ENCODE data around the gene AP4E1. TPM values are rescaled to one million over a fixed set of nuclear protein-coding genes. Genes with fewer than 3 reads are reported as not detected.
"Not testable (repeated sequence)": the region's sequence is repeated elsewhere in the genome, so short reads cannot be mapped to it uniquely, and the experiment has no call there.

Gene AP4E1
- polyA plus RNA-seq, 1 donor from 2014 or later = 2.5 TPM

DNA sequence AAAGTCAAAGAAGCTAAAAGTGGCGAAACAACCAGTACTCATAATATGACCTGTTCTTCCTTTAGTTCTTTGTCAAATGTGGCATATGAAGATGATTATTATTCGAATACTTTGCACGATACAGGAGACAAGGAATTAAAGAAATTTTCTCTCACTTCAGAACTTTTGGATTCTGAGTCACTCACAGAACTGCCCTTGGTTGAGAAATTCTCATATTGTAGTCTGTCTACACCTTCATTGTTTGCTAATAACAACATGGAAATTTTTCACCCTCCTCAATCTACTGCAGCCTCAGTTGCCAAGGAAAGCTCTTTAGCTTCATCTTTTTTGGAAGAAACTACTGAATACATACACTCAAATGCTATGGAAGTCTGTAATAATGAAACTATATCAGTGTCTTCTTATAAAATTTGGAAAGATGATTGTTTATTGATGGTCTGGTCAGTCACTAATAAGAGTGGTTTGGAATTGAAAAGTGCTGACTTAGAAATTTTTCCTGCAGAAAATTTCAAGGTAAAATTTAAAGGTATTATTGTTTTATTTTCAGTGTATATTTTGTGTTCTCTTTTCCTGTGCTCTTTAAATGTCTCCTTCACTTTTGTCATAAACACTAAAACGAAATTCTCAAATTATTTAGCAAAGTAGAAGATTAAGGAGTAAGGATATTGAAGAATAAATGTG is 89.0 kb downstream of the AP4E1 start:
- peaks cover 24% of the 10 kb centered on the region for H3K36me3 Mint-ChIP-seq
- H3K4me3 Mint-ChIP-seq = no peak overlapping the region
- no peaks in the 10 kb centered on the region for H3K27me3 Mint-ChIP-seq
- H3K27ac Mint-ChIP-seq = no peak overlapping the region
- peaks cover 0 to 4% (median 0%) of the 10 kb centered on the region in 3 donors for H3K9me3 Mint-ChIP-seq
- H3K4me1 Mint-ChIP-seq = peaks cover 0 to 3% (median 0%) of the 10 kb centered on the region in 3 donors

- Mint-ChIP-seq H3K27me3 (no peaks in the 10 kb centered on the region), H3K4me3 (no peak overlapping the region), H3K36me3 (peaks cover 21% of the 10 kb centered on the region), H3K27ac (no peak overlapping the region), H3K4me1 (peaks cover 0 to 2% (median 0%) of the 10 kb centered on the region in 3 donors), H3K9me3 (peaks cover 2 to 8% (median 5%) of the 10 kb centered on the region in 3 donors)
Measured at GRCh38 chr15:51004103-51004551, 95.6 kb downstream of the AP4E1 start.

DNA sequence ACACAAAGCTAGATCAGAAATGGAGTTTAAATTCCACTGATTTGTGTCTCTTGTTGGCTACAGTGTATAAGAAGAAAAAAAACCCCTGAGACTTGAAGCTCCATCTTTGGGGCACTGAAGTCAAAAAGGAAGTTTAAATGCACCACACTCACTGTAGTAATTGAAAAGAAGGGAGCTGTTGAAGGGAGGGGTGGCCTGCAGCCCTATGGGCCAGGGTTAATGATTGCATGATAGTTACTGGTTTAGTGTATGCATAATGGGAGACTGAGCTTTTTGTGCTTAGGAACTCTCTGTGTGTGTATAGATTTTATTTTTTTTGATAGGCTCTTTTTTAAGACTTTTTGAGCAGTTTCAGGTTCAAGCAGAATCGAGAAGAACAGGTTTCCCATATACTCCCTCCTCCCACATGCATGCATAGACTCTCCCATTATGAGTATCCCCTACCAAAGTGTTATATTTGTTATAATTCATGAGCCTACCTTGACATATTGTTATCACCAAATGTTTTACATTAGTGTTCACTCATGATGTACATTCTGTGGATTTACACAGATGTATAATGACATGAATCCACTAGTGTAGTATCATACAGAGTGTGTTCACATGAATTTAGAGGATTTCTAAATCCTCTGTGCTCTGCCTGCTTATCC is 98.0 kb downstream of the AP4E1 start:
- H3K27me3 Mint-ChIP-seq = no peaks in the 10 kb centered on the region
- no peak overlapping the region for H3K4me3 Mint-ChIP-seq
- peaks cover 0 to 2% (median 0%) of the 10 kb centered on the region in 3 donors for H3K4me1 Mint-ChIP-seq
- peaks cover 2 to 6% (median 5%) of the 10 kb centered on the region in 3 donors for H3K9me3 Mint-ChIP-seq
- H3K27ac Mint-ChIP-seq = no peak overlapping the region
- H3K36me3 Mint-ChIP-seq = peaks cover 14% of the 10 kb centered on the region

DNA sequence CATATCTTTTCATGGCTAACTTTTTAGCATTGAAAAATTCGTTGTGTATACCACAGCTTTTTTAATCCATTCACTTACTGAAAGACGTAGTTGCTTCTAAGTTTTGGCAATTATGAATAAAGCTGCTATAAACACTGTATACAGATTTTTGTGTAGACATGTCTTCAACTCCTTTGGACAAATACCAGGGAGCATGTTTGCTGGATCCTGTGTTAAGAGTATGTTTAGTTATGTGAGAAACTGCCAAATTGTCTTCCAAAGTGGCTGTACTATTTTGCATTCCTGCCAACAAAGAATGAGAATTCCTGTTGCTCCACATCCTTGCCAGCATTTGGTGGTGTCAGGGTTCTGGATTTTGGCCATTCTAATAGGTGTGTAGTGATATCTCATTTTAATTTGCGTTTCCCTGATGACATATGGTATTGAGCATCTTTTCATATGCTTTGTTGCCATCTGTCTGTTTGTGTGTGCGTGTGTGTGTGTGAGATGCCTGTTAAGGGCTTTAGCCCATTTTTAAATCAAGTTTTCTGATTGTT is 98.7 kb downstream of the AP4E1 start:
- Mint-ChIP-seq H3K4me3 (no peak overlapping the region), H3K27me3 (no peaks in the 10 kb centered on the region), H3K27ac (no peak overlapping the region), H3K36me3 (peaks cover 14% of the 10 kb centered on the region), H3K9me3 (peaks cover 2 to 5% (median 4%) of the 10 kb centered on the region in 3 donors), H3K4me1 (peaks cover 0 to 2% (median 0%) of the 10 kb centered on the region in 3 donors)

- Mint-ChIP-seq H3K36me3 (peaks cover 15% of the 10 kb centered on the region), H3K4me1 (no peaks in the 10 kb centered on the region), H3K9me3 (peaks cover 5 to 10% (median 7%) of the 10 kb centered on the region in 3 donors), H3K27ac (no peak overlapping the region), H3K4me3 (no peak overlapping the region), H3K27me3 (no peaks in the 10 kb centered on the region)
Measured at GRCh38 chr15:51011212-51011611, 102.7 kb downstream of the AP4E1 start.

GRCh38 chr15:51016615-51017014 is 108.1 kb downstream of the AP4E1 start:
- no peak overlapping the region for H3K4me3 Mint-ChIP-seq
- no peak overlapping the region for H3K27ac Mint-ChIP-seq
- no peaks in the 10 kb centered on the region for H3K27me3 Mint-ChIP-seq
- peaks cover 4 to 6% (median 5%) of the 10 kb centered on the region in 3 donors for H3K9me3 Mint-ChIP-seq
- no peaks in the 10 kb centered on the region for H3K4me1 Mint-ChIP-seq
- peaks cover 8% of the 10 kb centered on the region for H3K36me3 Mint-ChIP-seq

GRCh38 chr15:51022206-51022605 is 113.7 kb downstream of the AP4E1 start:
- Mint-ChIP-seq H3K36me3 (peaks cover 10% of the 10 kb centered on the region), H3K27ac (no peak overlapping the region), H3K4me3 (no peak overlapping the region), H3K4me1 (no peaks in the 10 kb centered on the region), H3K9me3 (peaks cover 0 to 2% (median 1%) of the 10 kb centered on the region in 3 donors), H3K27me3 (no peaks in the 10 kb centered on the region)

DNA sequence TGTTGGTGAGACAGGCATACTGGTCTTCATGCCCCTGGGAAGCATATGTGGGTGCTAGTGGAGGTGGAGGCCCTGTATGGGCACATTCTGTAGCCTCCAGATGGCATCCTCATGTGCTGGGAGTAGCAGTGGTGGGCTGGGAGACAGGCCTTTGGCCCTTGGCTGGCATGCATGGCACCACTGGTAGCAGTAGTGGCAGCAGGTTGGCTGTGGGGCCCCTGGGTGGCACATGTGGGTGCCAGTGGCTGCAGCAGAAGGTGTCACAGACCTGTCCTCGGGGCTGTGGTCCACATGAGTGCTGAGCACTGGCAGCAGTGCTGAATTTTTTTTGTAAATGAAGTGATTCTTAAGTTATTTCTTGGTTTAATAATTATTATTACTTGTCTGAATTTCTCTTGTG is 115.0 kb downstream of the AP4E1 start:
- Mint-ChIP-seq H3K36me3 (peaks cover 10% of the 10 kb centered on the region), H3K27ac (no peak overlapping the region), H3K4me3 (no peak overlapping the region), H3K9me3 (peaks cover 0 to 2% (median 1%) of the 10 kb centered on the region in 3 donors), H3K4me1 (no peaks in the 10 kb centered on the region), H3K27me3 (no peaks in the 10 kb centered on the region)

- no peak overlapping the region for H3K27ac Mint-ChIP-seq
- H3K9me3 Mint-ChIP-seq = peaks cover 0 to under 1% (median under 1%) of the 10 kb centered on the region in 3 donors
- H3K36me3 Mint-ChIP-seq = peaks cover 10% of the 10 kb centered on the region
Measured at GRCh38 chr15:51024735-51025453, 116.4 kb downstream of the AP4E1 start.

DNA sequence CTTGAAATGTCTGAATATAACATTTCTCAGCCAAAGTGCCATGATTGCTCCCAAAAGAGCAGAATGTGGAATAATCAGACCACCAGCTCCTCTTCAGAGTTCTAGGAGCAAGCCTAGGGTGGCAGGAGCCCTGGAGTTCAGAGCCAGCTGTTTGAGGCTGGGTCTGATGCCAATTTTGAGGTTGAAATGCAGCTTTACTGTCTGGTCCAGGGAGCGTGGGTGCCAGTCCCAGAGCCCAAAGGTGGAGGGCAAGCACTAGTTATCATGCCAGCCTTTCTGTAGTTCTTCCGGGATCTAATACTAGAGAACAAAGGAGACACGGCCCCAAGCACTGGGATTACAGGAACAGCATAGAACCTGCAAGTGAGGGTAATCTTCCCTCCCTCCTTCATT is 117.0 kb downstream of the AP4E1 start:
- Mint-ChIP-seq H3K4me3 (no peak overlapping the region), H3K36me3 (peaks cover 15% of the 10 kb centered on the region), H3K4me1 (no peaks in the 10 kb centered on the region), H3K9me3 (no peaks in the 10 kb centered on the region), H3K27ac (no peak overlapping the region), H3K27me3 (no peaks in the 10 kb centered on the region)

More at GRCh38 chr15:51024735-51025453, 116.4 kb downstream of the AP4E1 start:
- Mint-ChIP-seq H3K4me3 (no peak overlapping the region), H3K27me3 (no peaks in the 10 kb centered on the region), H3K4me1 (no peaks in the 10 kb centered on the region)

GRCh38 chr15:51030649-51031316 is 122.3 kb downstream of the AP4E1 start:
- Mint-ChIP-seq H3K4me3 (no peak overlapping the region), H3K36me3 (peaks cover 7% of the 10 kb centered on the region), H3K27ac (no peak overlapping the region), H3K27me3 (no peaks in the 10 kb centered on the region), H3K9me3 (no peaks in the 10 kb centered on the region), H3K4me1 (no peaks in the 10 kb centered on the region)

DNA sequence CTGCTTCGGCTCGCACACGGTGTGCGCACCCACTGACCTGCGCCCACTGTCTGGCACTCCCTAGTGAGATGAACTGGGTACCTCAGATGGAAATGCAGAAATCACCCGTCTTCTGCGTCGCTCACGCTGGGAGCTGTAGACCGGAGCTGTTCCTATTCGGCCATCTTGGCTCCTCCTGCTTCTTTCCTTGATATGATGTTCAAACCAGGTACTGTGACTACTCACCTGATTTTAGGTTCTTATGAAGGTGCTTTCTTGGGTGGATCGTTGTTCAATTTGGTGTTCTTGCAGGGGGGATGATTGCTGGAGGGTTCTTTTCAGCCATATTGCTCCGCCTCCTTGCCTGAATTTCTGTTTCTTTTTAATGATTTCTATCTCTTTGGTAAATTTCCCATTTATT is 129.0 kb downstream of the AP4E1 start:
- H3K27me3 Mint-ChIP-seq, H3K9me3 Mint-ChIP-seq, H3K36me3 Mint-ChIP-seq, H3K4me1 Mint-ChIP-seq, H3K27ac Mint-ChIP-seq, H3K4me3 Mint-ChIP-seq: not testable (repeated sequence)

DNA sequence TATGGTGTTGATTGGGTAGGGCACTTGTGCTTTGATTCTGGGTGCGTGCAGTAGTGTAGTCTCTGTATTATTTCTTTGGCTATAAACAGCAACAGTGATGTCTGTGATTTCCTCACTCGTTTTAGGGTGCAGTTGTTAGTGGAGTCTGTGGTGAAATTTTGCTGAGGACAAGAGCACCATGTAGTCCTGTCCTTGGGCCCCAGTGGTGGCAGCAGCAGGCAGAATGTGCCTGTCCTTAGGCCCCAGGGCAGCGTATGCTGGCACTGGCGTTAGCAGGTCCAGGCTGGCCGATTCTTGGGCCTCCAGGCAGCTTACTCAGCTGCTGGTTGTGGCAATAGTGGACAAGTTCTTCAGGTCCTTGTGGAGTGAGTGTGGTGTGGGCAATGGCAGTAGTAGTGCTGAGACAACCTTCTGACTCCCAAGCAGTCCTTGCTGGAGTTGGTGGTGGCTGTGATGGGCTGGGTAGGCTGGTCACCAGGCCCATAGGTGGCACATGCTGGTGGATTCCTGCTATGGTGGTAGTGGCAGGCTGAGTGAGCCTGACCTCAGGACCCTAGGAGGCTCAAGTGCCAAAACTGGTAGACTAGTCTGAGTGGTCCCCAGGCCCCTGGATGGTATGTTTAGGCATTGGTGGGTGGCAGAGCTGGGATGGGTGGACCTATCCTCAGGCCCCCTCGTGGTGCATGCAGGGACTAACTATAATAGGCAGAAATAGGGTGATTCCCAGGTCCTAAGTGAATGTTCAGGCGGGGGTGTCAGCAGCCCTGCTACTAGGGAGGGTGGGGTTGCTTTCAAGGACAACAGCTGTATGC is 129.9 kb downstream of the AP4E1 start:
- no peaks in the 10 kb centered on the region for H3K4me1 Mint-ChIP-seq
- no peak overlapping the region for H3K27ac Mint-ChIP-seq
- peaks cover 3% of the 10 kb centered on the region for H3K36me3 Mint-ChIP-seq
- no peak overlapping the region for H3K4me3 Mint-ChIP-seq
- peaks cover 1% of the 10 kb centered on the region for H3K27me3 Mint-ChIP-seq
- H3K9me3 Mint-ChIP-seq = peaks cover 0 to 2% (median 0%) of the 10 kb centered on the region in 3 donors

DNA sequence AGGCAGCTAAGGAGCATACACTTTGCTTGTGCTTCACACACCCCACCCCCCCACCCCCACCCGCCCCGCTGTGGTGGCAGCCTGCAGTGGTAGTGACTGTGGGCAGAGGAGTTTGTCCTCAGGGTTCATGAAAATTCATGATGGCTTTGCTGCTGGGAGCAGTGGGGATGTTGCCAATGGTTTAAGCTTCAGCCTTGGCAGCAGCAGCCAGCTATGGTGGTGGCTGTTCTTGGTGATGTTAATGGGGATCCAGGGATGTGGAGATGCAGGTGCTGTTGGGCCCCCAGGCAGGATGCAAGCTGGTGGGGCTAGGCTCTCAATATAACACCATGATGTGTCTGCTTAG is 130.5 kb downstream of the AP4E1 start:
- no peak overlapping the region for H3K4me3 Mint-ChIP-seq
- H3K27ac Mint-ChIP-seq = no peak overlapping the region
- H3K27me3 Mint-ChIP-seq = peaks cover 1% of the 10 kb centered on the region

More for the DNA sequence above, 130.5 kb downstream of the AP4E1 start:
- Mint-ChIP-seq H3K36me3 (peaks cover 3% of the 10 kb centered on the region), H3K9me3 (peaks cover 0 to 2% (median 0%) of the 10 kb centered on the region in 3 donors), H3K4me1 (no peaks in the 10 kb centered on the region)
